Measurements from ENCODE around the gene STK38. TPM values are rescaled to one million over a fixed set of nuclear protein-coding genes. Genes with fewer than 3 reads are reported as not detected.
"Not testable (repeated sequence)": the region's sequence is repeated elsewhere in the genome, so short reads cannot be mapped to it uniquely, and the experiment has no call there.

The STK38 gene
- 13.8 and 17.3 TPM in 2 replicates for total RNA-seq (2014; rRNA removed; shearing (Covaris generic); ENCODE audit: low replicate concordance)

GRCh38 chr6:36546920-36547645 is at the start of gene STK38:
Gene STK38 (minus strand): TSS chr6:36547479. CDS start chr6:36540202, 7,277 bp downstream.
- H3K27me3 ChIP-seq: no peaks in the 10 kb centered on the region
- no peaks in the 10 kb centered on the region; the same call in 1 of the 2 replicates for H3K36me3 ChIP-seq
- DNase-seq: peak; percentile 90
- no peaks in the 10 kb centered on the region for H3K9me3 ChIP-seq
- H3K4me3 ChIP-seq: peak within 1 kb of the TSS; percentile 92

GRCh38 chr6:36596356-36596755 is 49.1 kb upstream of the STK38 start:
- no peaks in the 10 kb centered on the region for H3K27me3 ChIP-seq
- H3K9me3 ChIP-seq: no peaks in the 10 kb centered on the region
- DNase-seq: no peak
- H3K4me3 ChIP-seq: peak overlapping the region; percentile 83
- peaks cover 69% of the 10 kb centered on the region for H3K36me3 ChIP-seq

- DNase-seq: peak; percentile 39
- peaks cover 57% of the 10 kb centered on the region for H3K36me3 ChIP-seq
- no peaks in the 10 kb centered on the region for H3K9me3 ChIP-seq
- H3K27me3 ChIP-seq: no peaks in the 10 kb centered on the region
- peak overlapping the region; percentile 83 for H3K4me3 ChIP-seq
Measured at GRCh38 chr6:36594816-36595643, 47.8 kb upstream of the STK38 start.

GRCh38 chr6:36594029-36594815 is 46.9 kb upstream of the STK38 start, which contains the start of gene SRSF3:
Gene SRSF3 (plus strand): TSS chr6:36594362. CDS start chr6:36596763, 2,401 bp downstream.
- peak; percentile 98 for DNase-seq
- Histone ChIP-seq H3K4me3 (peak within 1 kb of the TSS; percentile 83), H3K9me3 (no peaks in the 10 kb centered on the region), H3K27me3 (no peaks in the 10 kb centered on the region), H3K36me3 (peaks cover 49% of the 10 kb centered on the region)

GRCh38 chr6:36593569-36594028 is 46.3 kb upstream of the STK38 start:
- H3K36me3 ChIP-seq: peaks cover 42% of the 10 kb centered on the region
- H3K27me3 ChIP-seq: no peaks in the 10 kb centered on the region
- peak overlapping the region; percentile 83 for H3K4me3 ChIP-seq
- DNase-seq: peak; percentile 69
- H3K9me3 ChIP-seq: no peaks in the 10 kb centered on the region

- H3K9me3 ChIP-seq: no peaks in the 10 kb centered on the region
- peaks cover 29% of the 10 kb centered on the region for H3K36me3 ChIP-seq
- H3K27me3 ChIP-seq: no peaks in the 10 kb centered on the region
- H3K4me3 ChIP-seq: no peak overlapping the region
- no peak for DNase-seq
Measured at GRCh38 chr6:36592221-36592655, 45.0 kb upstream of the STK38 start.

- H3K4me3 ChIP-seq: no peak overlapping the region
- H3K27me3 ChIP-seq: no peaks in the 10 kb centered on the region
- peaks cover 9% of the 10 kb centered on the region for H3K36me3 ChIP-seq
- peak; percentile 66 for DNase-seq
- H3K9me3 ChIP-seq: no peaks in the 10 kb centered on the region
Measured at GRCh38 chr6:36590237-36590636, 43.0 kb upstream of the STK38 start.

- not testable (repeated sequence) for H3K4me3 ChIP-seq, H3K27me3 ChIP-seq, H3K36me3 ChIP-seq, H3K9me3 ChIP-seq, DNase-seq
Measured at GRCh38 chr6:36589025-36589400, 41.7 kb upstream of the STK38 start.

- DNase-seq: no peak
- H3K9me3 ChIP-seq: no peaks in the 10 kb centered on the region
- H3K4me3 ChIP-seq: no peak overlapping the region
- H3K27me3 ChIP-seq: no peaks in the 10 kb centered on the region
- H3K36me3 ChIP-seq: no peaks in the 10 kb centered on the region
Measured at GRCh38 chr6:36586606-36587005, 39.3 kb upstream of the STK38 start.

GRCh38 chr6:36581716-36582115 is 34.4 kb upstream of the STK38 start:
- H3K27me3 ChIP-seq: no peaks in the 10 kb centered on the region
- no peaks in the 10 kb centered on the region for H3K36me3 ChIP-seq
- DNase-seq: no peak
- no peaks in the 10 kb centered on the region for H3K9me3 ChIP-seq
- no peak overlapping the region for H3K4me3 ChIP-seq

- Histone ChIP-seq H3K9me3 (no peaks in the 10 kb centered on the region), H3K27me3 (no peaks in the 10 kb centered on the region), H3K36me3 (no peaks in the 10 kb centered on the region), H3K4me3 (no peak overlapping the region)
- no peak for DNase-seq
Measured at GRCh38 chr6:36580184-36580526, 32.9 kb upstream of the STK38 start.

- no peak for DNase-seq
- no peaks in the 10 kb centered on the region for H3K9me3 ChIP-seq
- H3K36me3 ChIP-seq: no peaks in the 10 kb centered on the region
- no peak overlapping the region for H3K4me3 ChIP-seq
- no peaks in the 10 kb centered on the region for H3K27me3 ChIP-seq
Measured at GRCh38 chr6:36578431-36578830, 31.2 kb upstream of the STK38 start.

GRCh38 chr6:36578030-36578429 is 30.8 kb upstream of the STK38 start:
- no peaks in the 10 kb centered on the region for H3K9me3 ChIP-seq
- H3K36me3 ChIP-seq: no peaks in the 10 kb centered on the region
- no peaks in the 10 kb centered on the region for H3K27me3 ChIP-seq
- no peak overlapping the region for H3K4me3 ChIP-seq
- DNase-seq: no peak

GRCh38 chr6:36577301-36577700 is 30.0 kb upstream of the STK38 start:
- Histone ChIP-seq H3K9me3 (no peaks in the 10 kb centered on the region), H3K27me3 (no peaks in the 10 kb centered on the region), H3K36me3 (no peaks in the 10 kb centered on the region), H3K4me3 (no peak overlapping the region)
- DNase-seq: peak; percentile 92

GRCh38 chr6:36576578-36576977 is 29.3 kb upstream of the STK38 start:
- no peaks in the 10 kb centered on the region for H3K36me3 ChIP-seq
- H3K27me3 ChIP-seq: no peaks in the 10 kb centered on the region
- no peaks in the 10 kb centered on the region for H3K9me3 ChIP-seq
- DNase-seq: no peak
- H3K4me3 ChIP-seq: no peak overlapping the region

GRCh38 chr6:36574679-36575078 is 27.4 kb upstream of the STK38 start:
- no peak for DNase-seq
- H3K36me3 ChIP-seq: no peaks in the 10 kb centered on the region
- H3K4me3 ChIP-seq: no peak overlapping the region
- no peaks in the 10 kb centered on the region for H3K27me3 ChIP-seq
- no peaks in the 10 kb centered on the region for H3K9me3 ChIP-seq
